Keratinocyte (primary cell): ENCODE measurements around the gene TRDN.

ENCODE experiments used
- EZH2 ChIP-seq: IDR thresholded peaks from one replicate; pipeline ENCODE4 v1.6.1; 2012; ENCODE audit warnings: inconsistent platforms, mild to moderate bottlenecking, low read length, moderate library complexity
- TF ChIP-seq, protein P1 (sequence below), 3 experiments: IDR thresholded peaks in 1 of 3; conservative IDR thresholded peaks in 1 of 3; optimal IDR thresholded peaks in 1 of 3; 2 replicates in 2 of 3; 3 replicates in 1 of 3; pipeline versions ENCODE3 to v1.5.1; 2011; ENCODE audit warnings: low read length in 3 of 3, mild to moderate bottlenecking in 3 of 3, moderate library complexity in 2 of 3, control low read depth in 1 of 3, inconsistent platforms in 1 of 3; ENCODE audit not compliant: insufficient read depth in 2 of 3; ENCODE audit errors: extremely low read depth in 1 of 3

DNA sequence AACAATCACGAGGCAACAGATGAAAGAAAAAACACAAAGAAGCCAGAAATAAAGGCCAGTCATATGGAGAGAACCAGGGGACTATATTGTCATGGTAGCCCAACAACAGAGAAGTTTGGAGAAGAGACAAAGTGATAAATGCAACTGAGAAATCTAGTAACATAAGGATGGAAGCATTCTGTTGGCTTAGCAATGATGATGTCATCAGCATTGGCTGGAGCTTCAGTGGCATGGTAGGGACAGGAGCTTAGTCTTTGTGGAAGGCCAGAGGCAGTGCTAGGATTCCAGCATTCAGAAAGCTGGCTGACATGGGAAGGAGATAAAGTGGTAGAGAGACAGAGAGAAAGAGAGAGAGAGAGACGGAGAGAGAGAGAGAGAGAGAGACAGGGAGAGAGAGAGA is 276.4 kb downstream of the TRDN start:
- TF ChIP-seq, protein P1, sequence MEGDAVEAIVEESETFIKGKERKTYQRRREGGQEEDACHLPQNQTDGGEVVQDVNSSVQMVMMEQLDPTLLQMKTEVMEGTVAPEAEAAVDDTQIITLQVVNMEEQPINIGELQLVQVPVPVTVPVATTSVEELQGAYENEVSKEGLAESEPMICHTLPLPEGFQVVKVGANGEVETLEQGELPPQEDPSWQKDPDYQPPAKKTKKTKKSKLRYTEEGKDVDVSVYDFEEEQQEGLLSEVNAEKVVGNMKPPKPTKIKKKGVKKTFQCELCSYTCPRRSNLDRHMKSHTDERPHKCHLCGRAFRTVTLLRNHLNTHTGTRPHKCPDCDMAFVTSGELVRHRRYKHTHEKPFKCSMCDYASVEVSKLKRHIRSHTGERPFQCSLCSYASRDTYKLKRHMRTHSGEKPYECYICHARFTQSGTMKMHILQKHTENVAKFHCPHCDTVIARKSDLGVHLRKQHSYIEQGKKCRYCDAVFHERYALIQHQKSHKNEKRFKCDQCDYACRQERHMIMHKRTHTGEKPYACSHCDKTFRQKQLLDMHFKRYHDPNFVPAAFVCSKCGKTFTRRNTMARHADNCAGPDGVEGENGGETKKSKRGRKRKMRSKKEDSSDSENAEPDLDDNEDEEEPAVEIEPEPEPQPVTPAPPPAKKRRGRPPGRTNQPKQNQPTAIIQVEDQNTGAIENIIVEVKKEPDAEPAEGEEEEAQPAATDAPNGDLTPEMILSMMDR (optimal IDR thresholded peaks at IDR 0.05 in 1 of 3, IDR thresholded peaks at IDR 0.05 in 1 of 3, conservative IDR thresholded peaks at IDR 0.05 in 1 of 3; ENCODE audit: extremely low read depth in 1 of 3, insufficient read depth in 2 of 3, low read length in 3 of 3) = no peak
- TF ChIP-seq EZH2 = no peak
